Tibial artery (tissue), 4 donors: ENCODE data around the gene PAX8.

Source experiments
- DNase-seq, 2 donors: peaks; one replicate each; pipeline ENCODE4 v3.0.0-alpha.2; 2019
- H3K27ac ChIP-seq, 2 donors: fragments of 200-600 bp; sonication (generic) in 1 of 2; 1 replicate in 1 of 2; 2 replicates in 1 of 2; pipeline ENCODE4 v1.5.1; 2018 to 2019; ENCODE audit warnings: mild to moderate bottlenecking in 1 of 2
- H3K27me3 ChIP-seq, 2 donors: fragments of 200-600 bp; sonication (generic) in 1 of 2; one replicate each; pipeline versions ENCODE4 v1.5.1 to v1.6.0; 2016 to 2019
- H3K36me3 ChIP-seq, 3 donors: fragments of 200-600 bp; sonication (generic) in 2 of 3; one replicate each; pipeline ENCODE4 v1.5.1; 2016 to 2019; ENCODE audit warnings: mild to moderate bottlenecking in 2 of 3
- H3K4me1 ChIP-seq, 4 donors: fragments of 200-600 bp; sonication (generic) in 2 of 4; 1 replicate in 3 of 4; 2 replicates in 1 of 4; pipeline ENCODE4 v1.5.1; 2016 to 2019
- H3K4me3 ChIP-seq, 2 donors: fragments of 200-600 bp; sonication (generic) in 1 of 2; 1 replicate in 1 of 2; 2 replicates in 1 of 2; pipeline ENCODE4 v1.5.1; 2018 to 2019; ENCODE audit warnings: mild to moderate bottlenecking in 2 of 2
- H3K9me3 ChIP-seq, 3 donors: fragments of 200-600 bp; sonication (generic) in 1 of 3; one replicate each; pipeline ENCODE4 v1.5.1; 2016 to 2019
- CTCF ChIP-seq, 2 experiments: fragments of 200-600 bp in 1 of 2; fragments of 450-650 bp in 1 of 2; IDR thresholded peaks; one replicate each; pipeline ENCODE4 v1.5.1; 2017 to 2019; ENCODE audit warnings: antibody characterized with exemption in 2 of 2, mild to moderate bottlenecking in 1 of 2, moderate library complexity in 1 of 2
- intact Hi-C: fragments of 100-400 bp; cut with DNase I; formaldehyde crosslinking; loops from one replicate; pipeline ENCODE4 v1.15.0; 2023; ENCODE audit warnings: low total_unique reads

Gene PAX8

GRCh38 chr2:113176696-113177355 lies 101.9 kb downstream of the PAX8 start:
- peak in 1 of 2 donors; percentile 28 for DNase-seq
- TF ChIP-seq CTCF (IDR thresholded peaks at IDR 0.05) = no peak
- no peaks in the 10 kb centered on the region for H3K27me3 ChIP-seq
- H3K36me3 ChIP-seq = no peaks in the 10 kb centered on the region
- no peak overlapping the region for H3K4me3 ChIP-seq
- peaks cover 0 to 4% (median 0%) of the 10 kb centered on the region in 4 donors for H3K4me1 ChIP-seq
- no peak overlapping the region for H3K27ac ChIP-seq
- H3K9me3 ChIP-seq = no peaks in the 10 kb centered on the region
- intact Hi-C loops = no loop called here

GRCh38 chr2:113175736-113176695 lies 102.7 kb downstream of the PAX8 start:
- Histone ChIP-seq H3K27me3 (no peaks in the 10 kb centered on the region), H3K27ac (no peak overlapping the region)
- intact Hi-C loops = no loop called here

GRCh38 chr2:113175042-113175628 lies 103.6 kb downstream of the PAX8 start:
- Histone ChIP-seq H3K9me3 (no peaks in the 10 kb centered on the region), H3K27ac (no peak overlapping the region), H3K36me3 (no peaks in the 10 kb centered on the region), H3K4me3 (no peak overlapping the region), H3K4me1 (no peaks in the 10 kb centered on the region), H3K27me3 (no peaks in the 10 kb centered on the region)
- intact Hi-C loops = no loop called here
- DNase-seq = peak in 1 of 2 donors; percentile 50
- TF ChIP-seq CTCF (IDR thresholded peaks at IDR 0.05) = no peak

More at GRCh38 chr2:113175736-113176695, 102.7 kb downstream of the PAX8 start:
- no peaks in the 10 kb centered on the region for H3K4me1 ChIP-seq
- TF ChIP-seq CTCF (IDR thresholded peaks at IDR 0.05) = no peak
- H3K9me3 ChIP-seq = no peaks in the 10 kb centered on the region
- peak in 1 of 2 donors; percentile 37 for DNase-seq
- H3K4me3 ChIP-seq = no peak overlapping the region
- H3K36me3 ChIP-seq = no peaks in the 10 kb centered on the region

- Histone ChIP-seq H3K36me3 (no peaks in the 10 kb centered on the region), H3K27ac (no peak overlapping the region), H3K4me1 (no peaks in the 10 kb centered on the region), H3K4me3 (peak overlapping the region in 1 of 2 donors; percentile 28), H3K9me3 (no peaks in the 10 kb centered on the region), H3K27me3 (no peaks in the 10 kb centered on the region)
- no peak for TF ChIP-seq CTCF (IDR thresholded peaks at IDR 0.05)
- no peak for DNase-seq
- intact Hi-C loops = no loop called here
Measured at GRCh38 chr2:113174376-113174750, 104.4 kb downstream of the PAX8 start.

- Histone ChIP-seq H3K27me3 (no peaks in the 10 kb centered on the region), H3K36me3 (no peaks in the 10 kb centered on the region), H3K4me3 (peak within 1 kb of the TSS in 1 of 2 donors; percentile 28), H3K4me1 (no peaks in the 10 kb centered on the region), H3K9me3 (no peaks in the 10 kb centered on the region), H3K27ac (no peak within 1 kb of the TSS)
- TF ChIP-seq CTCF (IDR thresholded peaks at IDR 0.05) = no peak
- DNase-seq = peak; percentile 47 to 69
- intact Hi-C loops = no loop called here
Measured at GRCh38 chr2:113173542-113174375, 105.0 kb downstream of the PAX8 start, which contains the start of gene PSD4. TSS of gene PSD4 (plus strand) at chr2:113173971. CDS start at chr2:113182457, 8,486 bp downstream.
